Measurements from ENCODE around the gene RBKS. TPM values are rescaled to one million over a fixed set of nuclear protein-coding genes. Genes with fewer than 3 reads are reported as not detected.

RBKS gene
- total RNA-seq, 1 donor = 7.0 TPM

DNA sequence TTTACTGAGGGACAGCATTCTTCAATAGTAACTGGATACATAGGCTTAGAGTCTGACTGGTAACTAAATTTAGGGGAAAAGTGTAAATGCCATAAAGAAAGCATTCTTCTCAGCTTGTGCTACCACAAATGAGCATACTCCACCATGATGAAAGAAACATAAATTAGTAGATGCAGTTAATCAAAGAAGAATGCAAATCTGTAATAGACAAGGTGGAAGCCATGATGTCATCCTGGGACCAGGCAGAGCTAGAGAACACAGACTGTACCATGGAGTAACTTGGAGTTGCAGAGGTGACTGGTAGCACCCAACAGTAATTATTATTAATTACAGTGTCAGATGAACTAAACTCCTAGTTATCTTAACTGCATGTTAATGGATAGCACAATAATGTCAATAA is 51.7 kb downstream of the RBKS start:
- DNase-seq (ENCODE audit: low read depth in 2 of 3, low spot score in 2 of 3) = no peak

DNA sequence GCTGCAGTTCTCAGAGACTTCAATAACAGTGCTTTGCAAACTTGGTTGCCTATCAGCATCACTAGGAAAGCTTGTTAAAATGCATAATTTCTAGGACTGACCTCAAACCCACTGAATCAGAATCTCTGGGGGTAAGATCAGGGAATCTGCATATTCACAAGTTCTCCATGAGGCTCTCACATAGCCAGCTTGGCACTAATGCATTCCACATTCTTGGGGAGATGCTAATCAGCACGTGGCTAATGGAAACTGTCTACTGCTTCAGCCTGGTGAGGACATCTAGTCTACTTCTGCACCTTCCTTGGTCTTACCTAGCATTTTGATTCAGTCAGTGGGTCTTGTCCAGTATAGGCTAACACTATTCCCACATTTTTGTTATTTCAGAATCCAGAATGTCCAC is 56.3 kb downstream of the RBKS start:
- no peak for DNase-seq (ENCODE audit: low read depth in 2 of 3, low spot score in 2 of 3)

DNA sequence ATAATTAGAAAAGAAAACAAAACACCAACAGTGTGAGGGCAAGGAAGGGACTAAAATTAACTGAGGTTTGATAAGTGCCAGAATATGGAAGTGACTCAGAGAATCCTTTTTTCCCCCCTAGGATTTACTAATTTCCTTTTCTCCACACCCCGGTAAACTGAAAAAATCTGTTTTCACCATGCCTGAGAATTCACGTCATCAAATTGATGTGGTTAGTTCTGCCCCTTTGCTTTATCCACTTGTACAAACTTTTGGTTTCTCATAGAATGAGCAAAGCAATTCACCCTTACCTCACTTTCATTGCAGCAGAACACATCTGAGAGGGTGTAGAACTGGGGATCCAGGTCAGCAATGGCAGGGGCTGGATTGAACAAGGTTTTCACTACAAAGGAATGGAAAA is 57.8 kb downstream of the RBKS start:
- DNase-seq (ENCODE audit: low read depth in 2 of 3, low spot score in 2 of 3) = no peak

- DNase-seq (ENCODE audit: low read depth in 2 of 3, low spot score in 2 of 3) = peak in 1 of 3 donors; percentile 14
Measured at GRCh38 chr2:27831279-27832050, 58.7 kb downstream of the RBKS start.

- no peak for DNase-seq (ENCODE audit: low read depth in 2 of 3, low spot score in 2 of 3)
Measured at GRCh38 chr2:27830656-27831055, 59.5 kb downstream of the RBKS start.

GRCh38 chr2:27829791-27830190 is 60.4 kb downstream of the RBKS start:
- DNase-seq (ENCODE audit: low read depth in 2 of 3, low spot score in 2 of 3) = no peak

- no peak for DNase-seq (ENCODE audit: low read depth in 2 of 3, low spot score in 2 of 3)
Measured at GRCh38 chr2:27828305-27828704, 61.9 kb downstream of the RBKS start.

- no peak for DNase-seq (ENCODE audit: low read depth in 2 of 3, low spot score in 2 of 3)
Measured at GRCh38 chr2:27824401-27824800, 65.8 kb downstream of the RBKS start.

DNA sequence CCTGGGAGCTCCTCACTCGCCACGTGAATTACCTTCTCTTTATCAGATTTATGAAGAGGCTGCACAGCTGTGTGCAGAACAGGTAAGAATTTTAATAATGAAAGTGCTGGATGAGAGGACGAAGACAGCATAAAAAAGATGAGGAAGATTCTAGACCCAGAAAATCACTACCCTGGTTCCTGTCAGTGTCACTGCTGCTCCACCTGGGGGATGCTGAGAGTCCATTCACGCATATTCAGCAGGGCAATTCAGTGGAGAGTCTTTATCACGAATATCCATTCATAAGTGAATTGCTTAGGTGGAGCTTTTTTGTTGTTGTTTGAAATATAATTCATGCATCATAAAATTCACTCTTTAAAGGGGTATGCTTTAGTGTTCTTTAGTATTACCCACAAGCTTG is 66.6 kb downstream of the RBKS start:
- no peak for DNase-seq (ENCODE audit: low read depth in 2 of 3, low spot score in 2 of 3)

GRCh38 chr2:27823135-27823534 is 67.1 kb downstream of the RBKS start:
- no peak for DNase-seq (ENCODE audit: low read depth in 2 of 3, low spot score in 2 of 3)

- no peak for DNase-seq (ENCODE audit: low read depth in 2 of 3, low spot score in 2 of 3)
Measured at GRCh38 chr2:27822049-27822448, 68.1 kb downstream of the RBKS start.

- DNase-seq (ENCODE audit: low read depth in 2 of 3, low spot score in 2 of 3) = no peak
Measured at GRCh38 chr2:27815860-27816438, 74.2 kb downstream of the RBKS start.

GRCh38 chr2:27814758-27815157 is 75.4 kb downstream of the RBKS start:
- DNase-seq (ENCODE audit: low read depth in 2 of 3, low spot score in 2 of 3) = no peak

DNA sequence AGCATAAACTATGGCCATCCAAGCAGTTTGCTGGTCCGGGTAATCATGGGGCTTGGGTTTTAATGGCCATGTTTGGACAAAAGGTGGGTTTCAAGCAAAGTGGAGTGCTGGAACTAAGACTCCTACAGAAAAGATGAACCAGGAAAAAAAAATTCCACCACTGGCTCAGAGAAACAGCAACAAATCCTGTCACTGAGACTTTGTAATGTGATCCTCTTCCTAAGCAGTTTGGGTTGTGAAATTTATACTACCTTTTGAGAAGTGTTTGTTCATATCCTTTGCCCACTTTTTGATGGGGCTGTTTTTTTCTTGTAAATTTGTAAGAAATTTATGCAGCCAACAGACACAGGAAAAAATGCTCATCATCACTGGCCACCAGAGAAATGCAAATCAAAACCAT is 78.4 kb downstream of the RBKS start:
- no peak for DNase-seq (ENCODE audit: low read depth in 2 of 3, low spot score in 2 of 3)

GRCh38 chr2:27810455-27810854 is 79.7 kb downstream of the RBKS start:
- no peak for DNase-seq (ENCODE audit: low read depth in 2 of 3, low spot score in 2 of 3)

GRCh38 chr2:27809761-27810241 is 80.4 kb downstream of the RBKS start:
- DNase-seq (ENCODE audit: low read depth in 2 of 3, low spot score in 2 of 3) = peak in 1 of 3 donors; percentile 1

DNA sequence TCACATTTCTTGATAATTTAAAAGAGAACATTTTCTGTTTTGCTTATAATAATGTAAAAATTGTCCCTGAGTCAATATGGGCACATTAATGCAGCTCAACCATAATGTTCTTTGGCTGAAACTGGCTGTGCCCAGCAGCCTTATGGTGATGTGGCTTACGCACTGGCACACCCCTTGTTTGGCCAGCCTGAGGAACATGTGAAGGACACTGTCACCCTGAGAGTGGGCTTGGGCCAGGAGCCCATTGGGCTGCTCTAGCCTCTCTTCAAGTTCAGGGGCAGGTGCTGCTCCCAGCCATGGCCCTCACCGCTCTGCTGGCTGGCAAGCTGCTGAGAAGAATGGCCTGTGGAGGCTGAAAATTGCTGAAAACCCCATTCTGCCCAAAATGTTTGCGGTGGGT is 81.2 kb downstream of the RBKS start:
- no peak for DNase-seq (ENCODE audit: low read depth in 2 of 3, low spot score in 2 of 3)

- DNase-seq (ENCODE audit: low read depth in 2 of 3, low spot score in 2 of 3) = no peak
Measured at GRCh38 chr2:27808418-27808817, 81.8 kb downstream of the RBKS start.

GRCh38 chr2:27807476-27807875 is 82.7 kb downstream of the RBKS start:
- DNase-seq (ENCODE audit: low read depth in 2 of 3, low spot score in 2 of 3) = peak in 2 of 3 donors; percentile 12 to 31

- DNase-seq (ENCODE audit: low read depth in 2 of 3, low spot score in 2 of 3) = no peak
Measured at GRCh38 chr2:27806311-27807059, 83.7 kb downstream of the RBKS start.

- no peak for DNase-seq (ENCODE audit: low read depth in 2 of 3, low spot score in 2 of 3)
Measured at GRCh38 chr2:27805180-27805579, 85.0 kb downstream of the RBKS start.

DNA sequence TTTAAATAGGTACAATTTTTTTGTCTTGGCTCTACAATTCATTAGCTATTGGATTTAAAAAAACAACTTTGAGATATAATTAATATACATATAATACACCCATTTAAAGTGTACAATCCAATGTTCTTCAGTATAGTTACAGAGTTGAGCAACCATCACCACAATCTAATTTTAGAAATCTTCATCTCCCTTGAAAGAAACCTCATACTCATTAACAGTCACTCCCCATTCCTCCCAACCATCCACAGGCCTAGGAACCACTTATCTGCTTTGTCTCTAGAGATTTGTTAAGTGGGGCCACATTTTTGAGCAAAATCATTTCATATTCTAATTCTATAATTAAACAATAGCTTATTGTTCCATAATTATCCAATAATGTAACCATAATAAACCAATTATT is 86.0 kb downstream of the RBKS start:
- DNase-seq (ENCODE audit: low read depth in 2 of 3, low spot score in 2 of 3) = no peak
